Mesangial cell (primary cell): ENCODE results near the gene KRTAP4-11. TPM values are rescaled to one million over a fixed set of nuclear protein-coding genes. Genes with fewer than 3 reads are reported as not detected.

Experiments
- total RNA-seq: library from RNA; depleted of rRNA; stranded (reverse); fragments of >200 nt; gene quantifications from 2 replicates; pipeline ENCODE4 v1.2.3, GENCODE V29; 2015

KRTAP4-11 gene
- total RNA-seq: not detected in 2 replicates

DNA sequence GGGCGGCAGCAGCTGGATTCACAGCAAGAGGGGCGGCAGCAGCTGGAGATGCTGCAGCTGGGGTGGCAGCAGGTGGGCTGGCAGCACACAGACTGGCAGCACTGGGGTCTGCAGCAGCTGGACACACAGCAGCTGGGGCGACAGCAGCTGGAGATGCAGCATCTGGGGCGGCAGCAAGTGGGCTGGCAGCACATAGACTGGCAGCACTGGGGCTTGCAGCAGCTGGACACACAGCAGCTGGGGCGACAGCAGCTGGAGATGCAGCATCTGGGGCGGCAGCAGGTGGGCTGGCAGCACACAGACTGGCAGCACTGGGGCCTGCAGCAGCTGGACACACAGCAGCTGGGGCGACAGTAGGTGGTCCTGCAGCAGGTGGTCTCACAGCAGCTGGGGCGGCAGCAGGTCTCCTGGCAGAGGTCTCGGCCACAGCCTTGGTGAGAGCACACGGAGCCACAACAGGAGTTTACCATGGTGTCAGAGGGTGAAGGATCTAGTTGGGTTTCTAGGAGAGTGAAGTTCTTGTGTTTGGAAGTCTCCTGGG is at the start of gene KRTAP4-11:
TSS of gene KRTAP4-11 (minus strand) at position 528 of the 541 bp plus-strand sequence. CDS start at position 470, 58 bp downstream.

DNA sequence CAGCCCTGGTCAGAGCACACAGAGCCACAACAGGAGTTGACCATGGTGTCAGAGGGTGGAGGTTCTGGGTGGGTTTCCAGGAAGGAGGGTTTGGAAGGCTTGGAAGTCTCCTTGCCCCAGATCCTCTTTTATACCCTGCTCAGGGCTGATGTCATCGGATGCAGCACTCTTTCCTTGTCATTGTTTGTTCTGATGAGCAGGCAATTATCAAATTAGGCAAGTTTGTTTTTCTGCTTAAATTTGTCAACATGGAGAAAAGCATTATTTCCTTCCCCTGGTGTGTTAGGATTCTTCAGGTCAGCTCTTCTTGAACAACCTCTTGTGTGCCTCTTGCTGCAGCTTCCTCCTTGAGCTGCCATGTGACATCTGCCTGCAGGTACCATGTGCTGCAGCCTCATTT is 42.5 kb upstream of the KRTAP4-11 start, which contains the start of gene KRTAP4-4:
TSS of gene KRTAP4-4 (minus strand) at position 101 of the 400 bp plus-strand sequence. CDS start at position 44, 57 bp downstream.

DNA sequence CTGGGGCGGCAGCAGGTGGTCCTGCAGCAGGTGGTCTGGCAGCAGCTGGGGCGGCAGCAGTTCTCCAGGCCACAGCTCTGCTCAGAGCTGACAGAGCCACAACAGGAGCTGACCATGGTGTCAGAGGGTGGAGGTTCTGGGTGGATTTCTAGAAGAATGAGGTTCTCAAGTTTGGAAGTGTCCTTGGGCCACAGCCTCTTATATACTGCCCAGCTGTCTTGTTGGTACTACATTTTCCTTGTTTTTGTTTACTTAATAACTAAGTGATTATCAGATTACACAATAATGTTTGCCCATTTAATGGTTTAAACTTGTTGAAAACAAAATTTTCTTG is 31.4 kb upstream of the KRTAP4-11 start, which contains the start of gene KRTAP4-5:
TSS of gene KRTAP4-5 (minus strand) at position 174 of the 334 bp plus-strand sequence. CDS start at position 116, 58 bp downstream.

DNA sequence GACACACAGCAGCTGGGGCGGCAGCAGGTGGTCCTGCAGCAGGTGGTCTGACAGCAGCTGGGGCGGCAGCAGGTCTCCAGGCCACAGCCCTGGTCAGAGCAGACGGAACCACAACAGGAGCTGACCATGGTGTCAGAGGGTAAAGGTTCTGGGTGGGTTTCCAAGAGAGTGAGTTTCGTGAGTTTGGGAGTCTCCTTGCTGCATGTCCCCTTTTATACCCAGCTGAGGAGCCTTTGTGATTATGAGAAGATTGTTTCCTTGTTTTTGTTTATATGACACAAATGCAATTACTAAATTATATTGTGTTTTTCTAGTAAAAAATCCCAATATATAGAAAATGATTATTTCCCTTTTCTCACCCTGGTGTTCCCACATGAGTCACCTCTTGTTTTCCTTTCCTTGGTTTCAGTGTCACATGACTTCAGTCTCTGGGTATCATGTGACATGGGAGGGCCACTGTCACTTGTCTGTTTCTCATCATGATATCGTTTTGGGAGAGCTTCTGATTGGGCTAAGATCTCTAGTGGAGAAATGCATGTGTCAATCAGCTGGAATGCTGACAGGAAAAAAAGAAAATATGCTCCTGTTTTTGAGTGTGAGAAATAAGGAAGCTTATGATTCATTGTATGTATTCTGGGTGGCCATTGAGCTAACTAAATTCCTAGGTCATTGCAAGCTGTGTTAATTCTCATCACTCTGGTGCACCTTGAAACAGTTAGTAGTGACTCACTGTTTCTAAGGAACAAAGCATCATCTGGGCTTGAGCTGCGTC is 22.4 kb upstream of the KRTAP4-11 start, which contains the start of gene KRTAP4-6:
TSS of gene KRTAP4-6 (minus strand) at position 185 of the 772 bp plus-strand sequence. CDS start at position 128, 57 bp downstream.

DNA sequence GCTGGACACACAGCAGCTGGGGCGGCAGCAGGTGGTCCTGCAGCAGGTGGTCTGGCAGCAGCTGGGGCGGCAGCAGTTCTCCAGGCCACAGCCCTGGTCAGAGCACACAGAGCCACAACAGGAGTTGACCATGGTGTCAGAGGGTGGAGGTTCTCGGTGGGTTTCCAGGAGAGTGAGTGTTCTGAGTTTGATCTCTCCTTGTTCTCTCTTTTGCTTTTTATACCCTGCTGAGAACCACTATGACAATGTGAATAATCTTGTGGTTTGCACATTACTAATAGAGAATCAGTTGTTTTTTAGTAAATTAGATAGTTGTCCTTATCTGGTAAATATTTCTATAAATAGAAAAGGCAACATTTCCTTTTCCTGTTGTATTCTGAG is 5.8 kb upstream of the KRTAP4-11 start, which contains the start of gene KRTAP4-12:
TSS of gene KRTAP4-12 (minus strand) at position 192 of the 381 bp plus-strand sequence. CDS start at position 132, 60 bp downstream.

DNA sequence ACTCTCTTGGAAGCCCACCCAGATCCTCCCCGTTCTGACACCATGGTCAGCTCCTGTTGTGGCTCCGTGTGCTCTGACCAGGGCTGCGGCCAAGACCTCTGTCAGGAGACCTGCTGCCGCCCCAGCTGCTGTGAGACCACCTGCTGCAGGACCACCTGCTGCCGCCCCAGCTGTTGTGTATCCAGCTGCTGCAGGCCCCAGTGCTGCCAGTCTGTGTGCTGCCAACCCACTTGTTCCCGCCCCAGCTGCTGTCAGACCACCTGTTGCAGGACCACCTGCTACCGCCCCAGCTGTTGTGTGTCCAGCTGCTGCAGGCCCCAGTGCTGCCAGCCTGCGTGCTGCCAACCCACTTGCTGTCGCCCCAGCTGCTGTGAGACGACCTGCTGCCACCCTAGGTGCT is 12.8 kb downstream of the KRTAP4-11 start, which contains the start of gene KRTAP4-9:
TSS of gene KRTAP4-9 (plus strand) at position 43 of the 400 bp plus-strand sequence. CDS start at position 43, 0 bp downstream.

DNA sequence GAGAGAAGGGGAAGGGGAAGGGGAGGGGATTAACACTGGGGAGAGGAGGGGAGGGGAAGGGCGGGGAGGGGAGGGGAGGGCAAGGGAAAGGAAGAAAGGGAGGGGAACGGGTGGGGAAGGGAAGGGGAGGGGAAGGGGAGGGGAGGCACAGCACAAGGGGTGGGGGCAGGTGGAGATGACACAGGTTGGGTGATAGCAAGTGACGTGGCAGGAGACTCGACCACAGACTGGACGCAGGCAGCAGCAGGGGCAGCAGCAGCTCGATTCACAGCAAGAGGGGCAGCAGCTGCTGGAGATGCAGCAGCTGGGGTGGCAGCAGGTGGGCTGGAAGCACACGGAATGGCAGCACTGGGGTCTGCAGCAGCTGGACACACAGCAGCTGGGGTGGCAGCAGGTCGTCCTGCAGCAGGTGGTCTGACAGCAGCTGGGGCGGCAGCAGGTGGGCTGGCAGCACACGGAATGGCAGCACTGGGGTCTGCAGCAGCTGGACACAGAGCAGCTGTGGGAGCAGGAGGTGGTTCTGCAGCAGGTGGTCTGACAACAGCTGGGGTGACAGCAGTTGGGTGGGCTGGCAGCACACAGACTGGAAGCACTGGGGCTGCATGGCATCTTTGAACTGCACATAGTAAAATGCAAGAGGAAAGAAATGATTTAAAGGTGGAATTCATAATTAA is 16.4 kb downstream of the KRTAP4-11 start, which contains the start of gene KRTAP4-16:
TSS of gene KRTAP4-16 (minus strand) at position 624 of the 674 bp plus-strand sequence. CDS start at position 624, 0 bp downstream.

DNA sequence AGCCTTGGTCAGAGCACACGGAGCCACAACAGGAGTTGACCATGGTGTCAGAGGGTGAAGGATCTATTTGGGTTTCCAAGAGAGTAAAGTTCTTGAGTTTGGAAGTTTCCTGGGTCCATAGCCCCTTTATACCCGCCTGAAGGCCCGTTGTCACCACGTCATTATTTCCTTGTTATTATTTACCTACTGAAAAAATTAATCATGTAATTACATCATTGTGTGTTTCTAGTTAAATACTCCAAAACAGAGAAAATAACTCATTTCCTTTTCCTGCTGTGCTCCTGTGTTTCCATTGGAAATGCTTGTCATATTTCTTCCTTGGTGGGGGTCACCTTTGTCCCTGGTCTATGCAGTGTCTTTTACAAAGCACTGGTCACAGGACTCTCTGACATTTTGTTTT is 20.1 kb downstream of the KRTAP4-11 start, which contains the start of gene KRTAP4-8:
TSS of gene KRTAP4-8 (minus strand) at position 101 of the 400 bp plus-strand sequence. CDS start at position 43, 58 bp downstream.

DNA sequence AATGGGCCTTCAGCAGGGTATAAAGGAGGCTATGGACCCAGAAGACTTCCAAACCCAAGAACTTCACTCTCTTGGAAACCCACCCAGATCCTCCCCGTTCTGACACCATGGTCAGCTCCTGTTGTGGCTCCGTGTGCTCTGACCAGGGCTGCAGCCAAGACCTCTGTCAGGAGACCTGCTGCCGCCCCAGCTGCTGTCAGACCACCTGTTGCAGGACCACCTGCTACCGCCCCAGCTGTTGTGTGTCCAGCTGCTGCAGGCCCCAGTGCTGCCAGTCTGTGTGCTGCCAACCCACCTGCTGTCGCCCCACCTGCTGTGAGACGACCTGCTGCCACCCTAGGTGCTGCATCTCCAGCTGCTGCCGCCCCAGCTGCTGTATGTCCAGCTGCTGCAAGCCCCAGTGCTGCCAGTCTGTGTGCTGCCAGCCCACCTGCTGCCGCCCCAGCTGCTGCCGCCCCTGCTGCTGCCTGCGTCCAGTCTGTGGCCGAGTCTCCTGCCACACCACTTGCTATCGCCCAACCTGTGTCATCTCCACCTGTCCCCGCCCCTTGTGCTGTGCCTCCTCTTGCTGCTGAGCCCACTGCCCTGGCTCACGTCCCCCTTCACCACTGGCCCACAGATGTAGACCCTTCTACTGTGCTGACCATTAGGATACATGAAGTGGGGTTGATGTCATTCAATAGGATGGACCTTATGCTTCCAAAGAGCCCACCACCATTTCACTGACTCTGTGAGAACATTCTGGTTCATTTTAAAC is 33.9 kb downstream of the KRTAP4-11 start, which contains the start of gene KRTAP4-7:
TSS of gene KRTAP4-7 (plus strand) at position 51 of the 757 bp plus-strand sequence. CDS start at position 108, 57 bp downstream.

Other genes with a start within 250 kb of the KRTAP4-11 start
- under 0.01 TPM in 1 of 2 replicates, not detected in the other for gene KRT20, start 233.1 kb downstream of the KRTAP4-11 start, total RNA-seq
- gene KRT23, start 180.7 kb downstream of the KRTAP4-11 start, total RNA-seq: 0.76 TPM in 1 of 2 replicates, not detected in the other
- gene KRT39, start 151.4 kb downstream of the KRTAP4-11 start, total RNA-seq: not detected in 2 replicates
- not detected in 2 replicates for gene KRT40, start 134.0 kb downstream of the KRTAP4-11 start, total RNA-seq
- not detected in 2 replicates for gene KRTAP3-3, start 124.2 kb downstream of the KRTAP4-11 start, total RNA-seq
- not detected in 2 replicates for gene KRTAP3-2, start 118.5 kb downstream of the KRTAP4-11 start, total RNA-seq
- gene KRTAP3-1, start 109.2 kb downstream of the KRTAP4-11 start, total RNA-seq: not detected in 2 replicates
- not detected in 2 replicates for gene KRTAP1-5, start 91.2 kb downstream of the KRTAP4-11 start, total RNA-seq
- not detected in 2 replicates for gene KRTAP1-4, start 88.2 kb downstream of the KRTAP4-11 start, total RNA-seq
- gene KRTAP1-3, start 83.5 kb downstream of the KRTAP4-11 start, total RNA-seq: not detected in 2 replicates
- gene KRTAP1-1, start 76.9 kb downstream of the KRTAP4-11 start, total RNA-seq: not detected in 2 replicates
- gene KRTAP2-1, start 71.1 kb downstream of the KRTAP4-11 start, total RNA-seq: not detected in 2 replicates
- not detected in 2 replicates for gene KRTAP2-2, start 63.1 kb downstream of the KRTAP4-11 start, total RNA-seq
- 0.13 and 2.6 TPM in 2 replicates for gene KRTAP2-3, start 58.3 kb downstream of the KRTAP4-11 start, total RNA-seq
- gene KRTAP2-4, start 52.5 kb downstream of the KRTAP4-11 start, total RNA-seq: not detected in 2 replicates
- gene KRTAP4-7, start 34.2 kb downstream of the KRTAP4-11 start, total RNA-seq: not detected in 2 replicates
- gene KRTAP4-8, start 20.2 kb downstream of the KRTAP4-11 start, total RNA-seq: not detected in 2 replicates
- not detected in 2 replicates for gene KRTAP4-16, start 16.2 kb downstream of the KRTAP4-11 start, total RNA-seq
- not detected in 2 replicates for gene KRTAP4-9, start 13.0 kb downstream of the KRTAP4-11 start, total RNA-seq
- gene KRTAP4-12, start 5.8 kb upstream of the KRTAP4-11 start, total RNA-seq: not detected in 2 replicates
- not detected in 2 replicates for gene KRTAP4-6, start 22.2 kb upstream of the KRTAP4-11 start, total RNA-seq
- not detected in 2 replicates for gene KRTAP4-5, start 31.5 kb upstream of the KRTAP4-11 start, total RNA-seq
- gene KRTAP4-4, start 42.4 kb upstream of the KRTAP4-11 start, total RNA-seq: not detected in 2 replicates
- gene KRTAP4-3, start 49.8 kb upstream of the KRTAP4-11 start, total RNA-seq: not detected in 2 replicates
- gene KRTAP4-2, start 59.8 kb upstream of the KRTAP4-11 start, total RNA-seq: not detected in 2 replicates
- not detected in 2 replicates for gene KRTAP4-1, start 66.5 kb upstream of the KRTAP4-11 start, total RNA-seq
- gene KRTAP9-1, start 71.5 kb upstream of the KRTAP4-11 start, total RNA-seq: not detected in 2 replicates
- not detected in 2 replicates for gene KRTAP9-2, start 108.3 kb upstream of the KRTAP4-11 start, total RNA-seq
- gene KRTAP9-3, start 114.1 kb upstream of the KRTAP4-11 start, total RNA-seq: not detected in 2 replicates
- gene KRTAP9-8, start 119.6 kb upstream of the KRTAP4-11 start, total RNA-seq: not detected in 2 replicates
- not detected in 2 replicates for gene KRTAP9-4, start 131.3 kb upstream of the KRTAP4-11 start, total RNA-seq
- gene KRTAP9-9, start 137.0 kb upstream of the KRTAP4-11 start, total RNA-seq: not detected in 2 replicates
- gene KRTAP9-6, start 147.0 kb upstream of the KRTAP4-11 start, total RNA-seq: not detected in 2 replicates
- not detected in 2 replicates for gene KRTAP9-7, start 157.3 kb upstream of the KRTAP4-11 start, total RNA-seq
- gene KRTAP29-1, start 184.5 kb upstream of the KRTAP4-11 start, total RNA-seq: not detected in 2 replicates
- not detected in 2 replicates for gene KRTAP16-1, start 190.9 kb upstream of the KRTAP4-11 start, total RNA-seq
- gene KRTAP17-1, start 197.3 kb upstream of the KRTAP4-11 start, total RNA-seq: 0.33 and 0.63 TPM in 2 replicates
- gene KRT33A, start 232.5 kb upstream of the KRTAP4-11 start, total RNA-seq: not detected in 2 replicates